Breast epithelium (tissue), 3 donors: Measurements from ENCODE around the gene BCAS3.

Source experiments
- CTCF ChIP-seq, 3 donors: fragments of 450-650 bp; IDR thresholded peaks; one replicate each; pipeline ENCODE4 v1.5.1; 2016 to 2017; ENCODE audit warnings: antibody characterized with exemption in 3 of 3, mild to moderate bottlenecking in 3 of 3, moderate library complexity in 3 of 3
- POLR2A ChIP-seq: fragments of 450-650 bp; IDR thresholded peaks from one replicate; pipeline ENCODE4 v1.6.1; 2016; ENCODE audit warnings: antibody characterized with exemption, mild to moderate bottlenecking, moderate library complexity

GRCh38 chr17:61073799-61074513 lies 396.3 kb downstream of the BCAS3 start:
- TF ChIP-seq CTCF (IDR thresholded peaks at IDR 0.05) (no peak), POLR2A (no peak)
